G401 (cell line): ENCODE measurements around the gene KLHL36. TPM values are rescaled to one million over a fixed set of nuclear protein-coding genes. Genes with fewer than 3 reads are reported as not detected.

Experiments used
- DNase-seq: peaks from one replicate; pipeline ENCODE4 v3.0.0-alpha.2; 2015; ENCODE audit warnings: low spot score
- in situ Hi-C: cut with HindIII; loops from 2 replicates; pipeline ENCODE4 v1.10.0; 2016; ENCODE audit warnings: low sequenced_read_pairs, mixed read lengths
- total RNA-seq: library from RNA; depleted of rRNA; stranded (reverse); fragments of >200 nt; shearing (Covaris generic); gene quantifications from 2 replicates; pipeline ENCODE4 v1.2.3, GENCODE V29; 2014

Gene KLHL36
- total RNA-seq, 1 experiment from 2014 or later, result 29.7 TPM

- in situ Hi-C loops, result no loop called here
- no peak for DNase-seq
Measured at GRCh38 chr16:84638231-84638806, 10.0 kb upstream of the KLHL36 start.

DNA sequence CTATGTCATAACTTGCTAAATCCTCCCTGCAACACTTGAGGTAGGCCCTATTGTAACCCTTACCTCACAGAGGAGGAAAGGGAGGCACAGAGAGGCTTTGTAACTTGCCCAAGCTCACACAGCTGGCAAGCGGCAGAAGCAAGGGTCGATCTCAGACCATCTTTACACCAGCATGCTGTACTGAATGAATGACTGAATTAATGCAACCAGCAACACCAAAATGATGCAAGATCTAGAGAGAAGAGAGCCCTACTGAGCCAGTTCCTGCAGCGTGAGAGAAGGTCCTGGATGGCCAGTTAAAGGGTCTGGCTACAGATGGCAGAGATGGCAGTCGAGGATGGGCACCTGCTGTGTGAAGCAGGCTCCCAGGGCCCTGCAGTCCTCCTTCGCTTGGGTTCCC lies 8.2 kb upstream of the KLHL36 start:
- DNase-seq, result no peak
- in situ Hi-C loops, result no loop called here

- no peak for DNase-seq
- in situ Hi-C loops, result no loop called here
Measured at GRCh38 chr16:84641643-84642358, 6.5 kb upstream of the KLHL36 start.

DNA sequence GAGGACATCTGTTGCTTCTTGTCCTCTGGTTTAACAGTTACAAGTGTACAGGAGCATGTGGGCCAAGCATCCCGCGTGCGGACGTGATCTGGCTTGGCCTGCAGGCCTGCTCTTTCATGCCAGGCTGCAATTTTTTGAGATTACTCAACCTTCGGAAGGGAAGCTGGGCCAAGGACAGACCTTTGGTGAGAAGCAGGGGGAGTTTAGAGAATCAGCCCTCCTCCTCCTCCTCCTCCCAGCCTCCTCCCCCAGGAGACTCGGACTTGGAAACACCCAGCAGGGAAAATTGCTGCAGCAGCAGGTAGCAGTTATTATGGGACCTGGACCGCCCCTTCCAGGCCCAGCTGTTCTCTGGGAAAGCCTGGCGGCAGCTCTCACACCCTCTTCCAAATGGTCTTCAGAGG lies 5.1 kb upstream of the KLHL36 start:
- in situ Hi-C loops, result no loop called here
- no peak for DNase-seq

GRCh38 chr16:84643674-84644073 lies 4.6 kb upstream of the KLHL36 start:
- in situ Hi-C loops, result no loop called here

DNA sequence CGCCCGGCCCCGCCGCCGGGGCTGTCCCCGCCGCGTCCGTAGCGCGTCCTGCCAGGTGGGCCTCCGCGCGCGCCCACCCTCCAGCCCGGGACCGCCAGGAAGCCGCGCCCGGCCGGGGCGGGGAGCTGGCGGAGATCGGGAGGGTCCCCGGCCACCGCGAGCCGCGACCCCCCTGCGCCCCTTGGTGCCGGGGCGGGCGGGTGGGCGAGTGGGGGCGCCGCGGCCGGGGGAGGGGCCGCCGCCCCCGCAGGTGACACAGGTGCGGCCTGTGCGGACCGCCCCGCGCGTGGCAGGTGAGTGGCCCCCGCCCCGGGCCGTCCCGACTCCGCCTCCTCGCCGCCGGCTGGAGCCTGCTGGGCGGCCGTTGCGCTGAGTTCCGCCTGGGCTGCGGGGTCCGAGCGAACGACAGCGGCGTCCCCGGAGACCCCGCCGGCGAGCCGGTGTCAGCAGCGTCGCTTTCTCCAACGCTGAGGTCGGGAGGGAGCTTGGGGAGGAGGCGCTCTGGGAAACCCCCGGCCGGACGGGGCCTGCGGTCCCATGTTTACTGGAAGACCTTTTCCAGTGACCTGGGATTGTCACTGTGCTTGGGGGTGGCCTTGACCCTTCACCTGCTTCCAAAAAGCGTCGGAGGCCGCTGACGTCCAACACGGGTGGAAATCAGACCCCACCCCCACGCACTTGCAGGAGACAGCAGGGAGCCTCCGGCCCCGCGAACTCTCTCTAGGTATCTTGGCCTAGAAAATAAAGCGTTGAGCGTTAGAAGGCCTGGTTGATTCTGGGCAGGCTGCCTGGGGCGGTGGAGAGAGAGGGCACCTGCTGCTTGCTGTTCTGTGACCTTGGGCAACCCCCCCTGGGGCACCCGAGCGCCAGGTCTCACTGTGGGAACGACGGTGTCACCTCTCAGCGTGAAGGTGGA lies 542 bp downstream of the KLHL36 start:
- in situ Hi-C loops, result no loop called here
- DNase-seq, result peak; percentile 11

More at GRCh38 chr16:84643674-84644073, 4.6 kb upstream of the KLHL36 start:
- DNase-seq, result no peak

DNA sequence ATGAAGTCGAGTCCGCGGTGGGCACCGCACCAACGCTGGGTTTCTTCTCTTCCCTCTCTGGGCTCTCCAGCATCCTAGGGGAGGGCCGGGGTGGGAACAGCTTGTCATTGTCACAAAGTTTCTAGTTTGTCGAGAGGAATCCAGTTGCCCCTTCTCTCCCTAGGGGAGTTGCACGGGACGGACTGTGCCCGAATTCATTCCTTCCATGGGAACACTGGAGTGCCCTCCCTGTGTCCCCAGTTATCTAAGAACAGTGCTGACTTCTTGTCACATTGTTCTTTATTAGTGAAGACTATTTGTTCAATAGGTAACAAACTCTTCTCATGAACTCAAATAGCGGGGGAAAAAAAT lies 1.2 kb downstream of the KLHL36 start:
- in situ Hi-C loops, result no loop called here
- peak; percentile 8 for DNase-seq

DNA sequence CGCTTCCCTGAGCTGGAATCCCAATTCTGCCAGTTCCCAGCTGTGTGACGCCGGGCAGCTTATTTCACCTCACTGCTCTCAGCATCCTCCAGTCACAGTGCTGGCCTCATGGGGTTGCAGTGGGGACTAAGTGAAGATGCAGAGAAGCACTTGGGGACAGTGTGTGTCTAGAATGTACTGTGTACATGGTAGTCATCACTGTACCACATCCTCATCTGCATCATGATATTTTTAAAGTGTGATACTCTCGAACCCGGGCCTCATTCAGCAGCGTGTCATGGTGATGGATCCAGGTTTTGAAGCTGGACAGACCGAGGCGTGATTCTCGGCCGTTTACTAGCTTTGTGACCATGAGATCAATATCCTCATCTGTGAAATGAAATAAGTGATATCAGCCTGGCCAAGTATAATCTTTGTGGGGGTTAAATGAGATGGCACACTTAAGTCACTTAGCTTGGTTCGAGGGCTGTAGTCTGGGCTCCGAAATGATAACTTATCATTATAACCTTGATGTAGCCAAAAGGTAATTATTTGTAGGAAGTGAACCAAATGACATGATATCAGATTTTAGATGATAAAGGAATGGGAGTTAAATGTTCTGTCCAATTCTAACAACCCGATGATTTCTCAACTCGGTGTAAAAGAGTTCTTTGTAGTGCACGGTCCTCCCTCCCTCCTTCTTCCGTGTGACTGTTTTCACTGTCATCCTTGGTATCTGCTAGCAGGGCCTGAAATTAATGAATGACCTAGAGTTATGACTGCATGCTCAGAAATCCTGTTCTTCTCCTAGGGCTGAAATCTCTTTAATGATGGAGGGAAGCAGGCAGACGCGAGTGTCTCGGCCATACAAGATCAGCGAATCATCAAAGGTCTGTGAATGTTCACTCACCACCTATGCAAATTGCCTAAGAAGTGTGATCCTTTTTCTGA lies 2.0 kb downstream of the KLHL36 start:
- in situ Hi-C loops, result no loop called here
- DNase-seq, result peak; percentile 11

DNA sequence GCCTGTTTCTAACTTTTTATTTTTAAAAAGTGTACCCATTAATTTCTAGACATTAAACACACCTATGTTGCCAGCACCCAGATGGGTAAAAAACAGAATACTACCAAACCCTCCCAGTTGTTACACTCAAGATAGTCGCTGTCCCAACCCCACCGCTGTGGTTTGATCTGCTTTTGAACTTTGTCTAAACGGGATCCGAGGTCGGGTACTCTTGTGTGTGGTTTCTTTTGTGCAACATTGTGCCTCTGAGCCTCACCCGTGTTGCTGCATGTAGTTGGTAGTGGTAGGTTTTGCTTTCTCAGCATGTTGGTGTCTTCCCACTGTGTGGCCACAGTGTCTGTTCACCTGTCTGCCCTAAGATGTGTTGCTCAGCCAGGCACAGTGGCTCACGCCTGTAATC lies 4.3 kb downstream of the KLHL36 start:
- in situ Hi-C loops, result no loop called here
- DNase-seq, result no peak

GRCh38 chr16:84654238-84654637 lies 5.9 kb downstream of the KLHL36 start:
- in situ Hi-C loops, result no loop called here
- no peak for DNase-seq

DNA sequence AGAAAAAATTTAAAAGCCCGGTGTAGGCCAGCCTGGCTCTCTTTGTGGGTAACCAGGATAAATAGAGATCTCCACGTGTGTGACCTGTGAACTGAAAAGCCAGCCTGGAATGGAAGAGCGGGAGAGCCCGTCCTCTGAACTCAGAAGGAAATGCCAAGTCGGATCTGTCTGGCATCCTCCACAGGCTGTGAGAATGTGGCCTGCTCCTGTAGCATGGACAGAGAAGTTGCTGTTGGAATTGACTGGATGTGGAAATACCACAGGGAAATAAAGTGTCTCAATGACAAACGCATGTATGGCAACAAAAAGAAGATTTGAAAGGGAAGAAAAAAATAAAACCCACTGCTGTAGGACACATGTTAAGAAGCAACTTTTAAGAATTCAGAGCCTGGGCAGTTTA lies 6.7 kb downstream of the KLHL36 start:
- no peak for DNase-seq
- in situ Hi-C loops, result no loop called here

- no peak for DNase-seq
- in situ Hi-C loops, result no loop called here
Measured at GRCh38 chr16:84656649-84657048, 8.3 kb downstream of the KLHL36 start.

DNA sequence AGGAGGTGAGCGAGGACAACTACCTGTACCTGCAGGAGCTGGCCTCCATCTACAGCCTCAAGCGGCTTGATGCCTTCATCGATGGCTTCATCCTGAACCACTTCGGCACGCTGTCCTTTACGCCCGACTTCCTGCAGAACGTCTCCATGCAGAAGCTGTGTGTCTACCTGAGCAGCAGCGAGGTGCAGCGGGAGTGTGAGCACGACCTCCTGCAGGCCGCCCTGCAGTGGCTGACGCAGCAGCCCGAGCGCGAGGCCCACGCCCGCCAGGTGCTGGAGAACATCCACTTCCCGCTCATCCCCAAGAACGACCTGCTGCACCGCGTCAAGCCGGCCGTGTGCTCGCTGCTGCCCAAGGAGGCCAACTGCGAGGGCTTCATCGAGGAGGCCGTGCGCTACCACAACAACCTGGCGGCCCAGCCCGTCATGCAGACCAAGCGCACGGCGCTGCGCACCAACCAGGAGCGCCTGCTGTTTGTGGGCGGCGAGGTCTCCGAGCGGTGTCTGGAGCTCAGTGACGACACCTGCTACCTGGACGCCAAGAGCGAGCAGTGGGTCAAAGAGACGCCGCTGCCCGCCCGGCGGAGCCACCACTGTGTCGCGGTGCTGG lies 9.0 kb downstream of the KLHL36 start:
- no peak for DNase-seq
- in situ Hi-C loops, result no loop called here

GRCh38 chr16:84658690-84659089 lies 10.4 kb downstream of the KLHL36 start:
- in situ Hi-C loops, result no loop called here
- no peak for DNase-seq

DNA sequence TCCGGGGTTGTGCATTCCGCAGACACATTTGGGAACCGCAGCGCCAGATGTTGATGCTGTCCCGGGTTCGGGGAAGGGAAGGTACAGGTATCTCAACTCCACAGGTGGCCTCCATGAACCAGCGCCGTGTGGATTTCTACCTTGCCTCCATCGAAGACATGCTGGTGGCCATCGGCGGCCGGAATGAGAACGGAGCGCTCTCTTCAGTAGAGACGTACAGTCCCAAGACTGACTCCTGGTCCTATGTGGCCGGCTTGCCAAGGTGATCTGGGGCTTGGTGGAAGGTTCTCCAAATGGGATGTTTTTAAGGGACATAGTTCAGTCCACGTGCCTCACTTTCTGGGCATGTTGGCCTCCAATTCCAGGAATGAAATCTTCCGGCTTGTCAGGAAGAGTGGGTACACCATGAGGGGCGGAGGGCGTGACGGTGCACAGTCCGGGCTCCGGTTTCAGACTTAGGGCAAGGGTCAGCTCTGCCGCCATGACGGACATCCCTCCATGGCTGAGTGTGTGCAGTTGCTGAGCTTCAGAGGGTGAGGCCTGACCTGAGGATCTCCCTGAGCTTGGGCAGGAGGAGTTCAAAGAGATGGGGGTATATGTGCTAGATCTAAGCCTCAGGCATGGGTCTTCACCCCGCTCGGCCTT lies 11.5 kb downstream of the KLHL36 start:
- in situ Hi-C loops, result no loop called here
- no peak for DNase-seq

- in situ Hi-C loops, result no loop called here
- DNase-seq, result no peak
Measured at GRCh38 chr16:84660973-84661372, 12.7 kb downstream of the KLHL36 start.

DNA sequence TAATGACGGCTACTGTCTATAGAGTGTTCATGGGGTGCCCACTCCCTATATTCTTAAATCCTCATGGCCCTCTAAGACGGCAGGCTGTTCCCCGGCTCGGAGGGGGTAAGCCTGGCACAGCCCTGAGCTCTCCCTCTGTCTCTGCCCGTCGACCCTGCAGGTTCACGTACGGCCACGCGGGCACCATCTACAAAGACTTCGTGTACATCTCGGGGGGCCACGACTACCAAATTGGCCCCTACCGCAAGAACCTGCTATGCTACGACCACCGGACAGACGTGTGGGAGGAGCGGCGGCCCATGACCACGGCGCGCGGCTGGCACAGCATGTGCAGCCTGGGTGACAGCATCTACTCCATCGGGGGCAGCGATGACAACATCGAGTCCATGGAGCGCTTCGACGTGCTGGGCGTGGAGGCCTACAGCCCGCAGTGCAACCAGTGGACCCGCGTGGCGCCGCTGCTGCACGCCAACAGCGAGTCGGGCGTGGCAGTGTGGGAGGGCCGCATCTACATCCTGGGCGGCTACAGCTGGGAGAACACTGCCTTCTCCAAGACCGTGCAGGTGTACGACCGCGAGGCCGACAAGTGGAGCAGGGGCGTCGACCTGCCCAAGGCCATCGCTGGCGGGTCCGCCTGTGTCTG lies 13.2 kb downstream of the KLHL36 start:
- no peak for DNase-seq
- in situ Hi-C loops, result no loop called here

- in situ Hi-C loops, result no loop called here
Measured at GRCh38 chr16:84662471-84662870, 14.2 kb downstream of the KLHL36 start.

More at GRCh38 chr16:84662471-84662870, 14.2 kb downstream of the KLHL36 start:
- no peak for DNase-seq
